Sigmoid colon (tissue), 7 donors: ENCODE results near the gene REEP2. TPM values are rescaled to one million over a fixed set of nuclear protein-coding genes. Genes with fewer than 3 reads are reported as not detected.

Experiments
- DNase-seq: peaks from one replicate; pipeline ENCODE4 v3.0.0-alpha.2; 2019
- H3K27ac ChIP-seq, 4 donors: fragments of 200-600 bp; sonication (generic); one replicate each; pipeline ENCODE4 v1.5.1; 2016 to 2019; ENCODE audit warnings: mild to moderate bottlenecking in 1 of 4
- H3K27me3 ChIP-seq, 3 donors: fragments of 200-600 bp; sonication (generic); one replicate each; pipeline ENCODE4 v1.5.1; 2019; ENCODE audit warnings: mild to moderate bottlenecking in 1 of 3
- H3K36me3 ChIP-seq, 4 donors: fragments of 200-600 bp; sonication (generic); one replicate each; pipeline ENCODE4 v1.5.1; 2016 to 2019
- H3K4me1 ChIP-seq, 4 donors: fragments of 200-600 bp; sonication (generic); one replicate each; pipeline ENCODE4 v1.5.1; 2017 to 2019
- H3K4me3 ChIP-seq, 4 donors: fragments of 200-600 bp; sonication (generic); one replicate each; pipeline ENCODE4 v1.5.1; 2017 to 2019; ENCODE audit warnings: mild to moderate bottlenecking in 2 of 4, moderate library complexity in 1 of 4
- H3K9me3 ChIP-seq, 4 donors: fragments of 200-600 bp in 3 of 4; sonication (generic) in 3 of 4; one replicate each; pipeline versions ENCODE4 v1.5.1 to v1.6.1; 2013 to 2019
- CTCF ChIP-seq, 4 experiments: fragments of 450-650 bp in 3 of 4; fragments of 200-600 bp in 1 of 4; IDR thresholded peaks; one replicate each; pipeline ENCODE4 v1.5.1; 2016 to 2019; ENCODE audit warnings: antibody characterized with exemption in 4 of 4, mild to moderate bottlenecking in 3 of 4, moderate library complexity in 2 of 4
- EP300 ChIP-seq, 4 donors: sonication (generic); formaldehyde crosslinking; IDR thresholded peaks; one replicate each; pipeline ENCODE4 v1.6.1; 2017; ENCODE audit warnings: antibody characterized with exemption in 4 of 4
- POLR2A ChIP-seq, 2 donors: fragments of 450-650 bp; IDR thresholded peaks; one replicate each; pipeline ENCODE4 v1.6.1; 2016; ENCODE audit warnings: antibody characterized with exemption in 2 of 2, mild to moderate bottlenecking in 2 of 2, moderate library complexity in 2 of 2
- POLR2AphosphoS5 ChIP-seq, 4 donors: sonication (generic); formaldehyde crosslinking; IDR thresholded peaks; one replicate each; pipeline ENCODE4 v1.6.1; 2017; ENCODE audit warnings: antibody characterized with exemption in 4 of 4
- WGBS, 2 donors: extraction: QIAGEN DNeasy Blood & Tissue Kit; methylation state at CpG; one replicate each; pipeline ENCODE4 v1.1.7; 2013; 5-methylcytosine and 5-hydroxymethylcytosine counted together
- intact Hi-C: fragments of 100-400 bp; cut with DNase I; formaldehyde crosslinking; loops from one replicate; pipeline ENCODE4 v1.15.1; 2023
- polyA plus RNA-seq, 3 donors: library from polyadenylated mRNA; stranded (reverse); fragments of 200-250 nt; gene quantifications; one replicate each; pipeline ENCODE4 v1.2.3, GENCODE V29; 2013
- total RNA-seq, 4 donors: library from RNA; depleted of rRNA; stranded (reverse); fragments of >200 nt; gene quantifications; one replicate each; pipeline ENCODE4 v1.1.0, GENCODE V29; 2016
- donor health status: healthy with polysubstance abuse.
- donor health status: Bipolar disorder and iron deficiency.
- donor health status: healthy.

REEP2 gene
- total and polyA plus RNA-seq, 7 donors, result 0.92 to 24.6 (median 7.7) TPM

- Histone ChIP-seq H3K4me1 (peaks cover 0 to 13% (median 12%) of the 10 kb centered on the region in 4 donors), H3K27ac (no peak overlapping the region), H3K4me3 (no peak overlapping the region), H3K27me3 (no peaks in the 10 kb centered on the region), H3K36me3 (peaks cover 0 to 7% (median 0%) of the 10 kb centered on the region in 4 donors), H3K9me3 (no peaks in the 10 kb centered on the region)
- no peak for TF ChIP-seq POLR2AphosphoS5 (IDR thresholded peaks at IDR 0.05)
- no peak for TF ChIP-seq CTCF (IDR thresholded peaks at IDR 0.05)
- TF ChIP-seq EP300 (IDR thresholded peaks at IDR 0.05), result no peak
- intact Hi-C loops, result no loop called here
- no peak for DNase-seq
- 90 to 95% methylated on average over 13 of the region's 13 CpGs for WGBS, 2 donors
These were observed 5.4 kb downstream of the REEP2 start for GRCh38 chr5:138444078-138444773.

- no peaks in the 10 kb centered on the region for H3K9me3 ChIP-seq
- peaks cover 0 to 13% (median 12%) of the 10 kb centered on the region in 4 donors for H3K4me1 ChIP-seq
- intact Hi-C loops, result no loop called here
- H3K27me3 ChIP-seq, result no peaks in the 10 kb centered on the region
- peaks cover 0 to 7% (median 0%) of the 10 kb centered on the region in 4 donors for H3K36me3 ChIP-seq
- TF ChIP-seq CTCF (IDR thresholded peaks at IDR 0.05), result no peak
- no peak for TF ChIP-seq POLR2A (IDR thresholded peaks at IDR 0.05)
- no peak for TF ChIP-seq EP300 (IDR thresholded peaks at IDR 0.05)
- no peak for TF ChIP-seq POLR2AphosphoS5 (IDR thresholded peaks at IDR 0.05)
- DNase-seq, result no peak
- H3K4me3 ChIP-seq, result no peak overlapping the region
- WGBS, 2 donors, result 78 to 91% methylated on average over 22 of the region's 22 CpGs
- no peak overlapping the region for H3K27ac ChIP-seq
These were observed 6.1 kb downstream of the REEP2 start for GRCh38 chr5:138444774-138445546.

- no peak overlapping the region for H3K4me3 ChIP-seq
- intact Hi-C loops, result no loop called here
- H3K36me3 ChIP-seq, result peaks cover 0 to 7% (median 0%) of the 10 kb centered on the region in 4 donors
- TF ChIP-seq EP300 (IDR thresholded peaks at IDR 0.05), result no peak
- TF ChIP-seq CTCF (IDR thresholded peaks at IDR 0.05), result no peak
- TF ChIP-seq POLR2A (IDR thresholded peaks at IDR 0.05), result no peak
- TF ChIP-seq POLR2AphosphoS5 (IDR thresholded peaks at IDR 0.05), result no peak
- WGBS, 2 donors, result 47 to 80% methylated on average over 18 of the region's 18 CpGs
- peaks cover 0 to 13% (median 11%) of the 10 kb centered on the region in 4 donors for H3K4me1 ChIP-seq
- DNase-seq, result no peak
- no peaks in the 10 kb centered on the region for H3K9me3 ChIP-seq
- no peaks in the 10 kb centered on the region for H3K27me3 ChIP-seq
- H3K27ac ChIP-seq, result no peak overlapping the region
These were observed 6.9 kb downstream of the REEP2 start for GRCh38 chr5:138445547-138446271.

- Histone ChIP-seq H3K4me3 (no peak overlapping the region), H3K9me3 (no peaks in the 10 kb centered on the region), H3K27ac (no peak overlapping the region), H3K27me3 (no peaks in the 10 kb centered on the region), H3K4me1 (peaks cover 0 to 13% (median 11%) of the 10 kb centered on the region in 4 donors), H3K36me3 (peaks cover 0 to 7% (median 0%) of the 10 kb centered on the region in 4 donors)
- DNase-seq, result no peak
- intact Hi-C loops, result no loop called here
- TF ChIP-seq EP300 (IDR thresholded peaks at IDR 0.05) (no peak), CTCF (IDR thresholded peaks at IDR 0.05) (no peak), POLR2A (IDR thresholded peaks at IDR 0.05) (no peak), POLR2AphosphoS5 (IDR thresholded peaks at IDR 0.05) (no peak)
- WGBS, 2 donors, result 90 to 93% methylated on average over 6 of the region's 6 CpGs
These were observed 9.2 kb downstream of the REEP2 start for GRCh38 chr5:138448070-138448469.
